ENCODE data around the gene PM20D2. TPM values are rescaled to one million over a fixed set of nuclear protein-coding genes. Genes with fewer than 3 reads are reported as not detected.

The PM20D2 gene
- total and polyA plus RNA-seq, 2 of the 13 experiments (the other 11 are each of a cell fraction or from before 2014, with no cell fraction given): 13.3 to 26.3 TPM

DNA sequence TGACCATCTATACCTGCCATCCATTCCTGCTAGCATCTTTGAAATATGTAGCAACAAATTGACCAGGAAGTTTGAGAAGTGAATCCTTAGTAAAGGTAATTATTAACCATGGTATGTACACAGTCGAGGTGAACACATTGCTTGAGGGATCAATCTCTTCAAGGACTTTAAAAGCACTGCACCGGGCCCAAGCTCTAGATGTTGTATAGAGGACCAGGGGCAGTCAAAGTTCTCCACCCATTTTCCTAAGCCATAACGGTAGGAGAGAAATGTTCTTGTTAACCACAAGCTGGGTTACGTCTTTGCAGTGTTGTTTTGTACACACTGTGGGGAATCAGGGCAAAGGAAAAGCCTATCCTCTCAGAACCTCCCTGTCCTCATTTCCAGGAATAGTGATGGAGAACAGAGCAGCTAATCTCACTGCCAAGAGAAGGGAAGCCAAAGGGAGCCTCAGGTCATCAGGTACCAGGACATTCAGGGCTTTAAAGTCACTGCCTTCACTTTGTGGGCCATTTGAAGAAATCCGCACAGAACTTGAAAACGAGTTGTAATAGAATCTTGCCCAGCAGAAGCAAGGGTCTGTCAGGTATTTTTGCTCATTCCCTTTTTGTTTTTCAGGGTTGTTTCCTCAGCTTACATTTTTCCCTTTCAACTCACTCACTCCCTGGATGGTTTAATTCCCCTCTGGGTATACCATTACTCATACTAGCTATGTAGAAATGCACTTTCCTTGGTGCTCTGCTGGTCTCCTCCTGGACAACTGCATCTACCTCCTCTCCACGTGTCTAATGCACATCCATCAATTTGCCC is 5.3 kb upstream of the PM20D2 start (continued):
- TF ChIP-seq, protein P1, sequence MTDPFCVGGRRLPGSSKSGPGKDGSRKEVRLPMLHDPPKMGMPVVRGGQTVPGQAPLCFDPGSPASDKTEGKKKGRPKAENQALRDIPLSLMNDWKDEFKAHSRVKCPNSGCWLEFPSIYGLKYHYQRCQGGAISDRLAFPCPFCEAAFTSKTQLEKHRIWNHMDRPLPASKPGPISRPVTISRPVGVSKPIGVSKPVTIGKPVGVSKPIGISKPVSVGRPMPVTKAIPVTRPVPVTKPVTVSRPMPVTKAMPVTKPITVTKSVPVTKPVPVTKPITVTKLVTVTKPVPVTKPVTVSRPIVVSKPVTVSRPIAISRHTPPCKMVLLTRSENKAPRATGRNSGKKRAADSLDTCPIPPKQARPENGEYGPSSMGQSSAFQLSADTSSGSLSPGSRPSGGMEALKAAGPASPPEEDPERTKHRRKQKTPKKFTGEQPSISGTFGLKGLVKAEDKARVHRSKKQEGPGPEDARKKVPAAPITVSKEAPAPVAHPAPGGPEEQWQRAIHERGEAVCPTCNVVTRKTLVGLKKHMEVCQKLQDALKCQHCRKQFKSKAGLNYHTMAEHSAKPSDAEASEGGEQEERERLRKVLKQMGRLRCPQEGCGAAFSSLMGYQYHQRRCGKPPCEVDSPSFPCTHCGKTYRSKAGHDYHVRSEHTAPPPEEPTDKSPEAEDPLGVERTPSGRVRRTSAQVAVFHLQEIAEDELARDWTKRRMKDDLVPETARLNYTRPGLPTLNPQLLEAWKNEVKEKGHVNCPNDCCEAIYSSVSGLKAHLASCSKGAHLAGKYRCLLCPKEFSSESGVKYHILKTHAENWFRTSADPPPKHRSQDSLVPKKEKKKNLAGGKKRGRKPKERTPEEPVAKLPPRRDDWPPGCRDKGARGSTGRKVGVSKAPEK (CRISPR knock-in tag; IDR thresholded peaks at IDR 0.05; ENCODE audit: borderline replicate concordance): 0 out of 2 replicates have a peak, but pooled peaks have one; percentile 68
- TF ChIP-seq ZEB1 (IDR thresholded peaks at IDR 0.05; ENCODE audit: insufficient replicate concordance, low read depth): peak; percentile 84
- TF ChIP-seq, protein P2, sequence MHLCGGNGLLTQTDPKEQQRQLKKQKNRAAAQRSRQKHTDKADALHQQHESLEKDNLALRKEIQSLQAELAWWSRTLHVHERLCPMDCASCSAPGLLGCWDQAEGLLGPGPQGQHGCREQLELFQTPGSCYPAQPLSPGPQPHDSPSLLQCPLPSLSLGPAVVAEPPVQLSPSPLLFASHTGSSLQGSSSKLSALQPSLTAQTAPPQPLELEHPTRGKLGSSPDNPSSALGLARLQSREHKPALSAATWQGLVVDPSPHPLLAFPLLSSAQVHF (CRISPR knock-in tag; IDR thresholded peaks at IDR 0.05): no peak
- TF ChIP-seq ZKSCAN5 (CRISPR knock-in tag; IDR thresholded peaks at IDR 0.05): no peak
- TF ChIP-seq, protein P3, sequence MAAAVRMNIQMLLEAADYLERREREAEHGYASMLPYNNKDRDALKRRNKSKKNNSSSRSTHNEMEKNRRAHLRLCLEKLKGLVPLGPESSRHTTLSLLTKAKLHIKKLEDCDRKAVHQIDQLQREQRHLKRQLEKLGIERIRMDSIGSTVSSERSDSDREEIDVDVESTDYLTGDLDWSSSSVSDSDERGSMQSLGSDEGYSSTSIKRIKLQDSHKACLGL (CRISPR knock-in tag; IDR thresholded peaks at IDR 0.05): no peak
- TF ChIP-seq ZNF747 (CRISPR knock-in tag; IDR thresholded peaks at IDR 0.05; ENCODE audit: borderline replicate concordance): no peak
- peak; percentile 40; the same call in 1 of the 2 replicates for TF ChIP-seq POGZ (CRISPR knock-in tag; IDR thresholded peaks at IDR 0.05)
- TF ChIP-seq ZNF121 (CRISPR knock-in tag; IDR thresholded peaks at IDR 0.05): peak; percentile 87
- no peak for TF ChIP-seq ZNF839 (CRISPR knock-in tag; IDR thresholded peaks at IDR 0.05; ENCODE audit: borderline replicate concordance)
- no peak for TF ChIP-seq ZNF510 (CRISPR knock-in tag; IDR thresholded peaks at IDR 0.05; ENCODE audit: low read depth)
- no peak for TF ChIP-seq RFXANK (CRISPR knock-in tag; IDR thresholded peaks at IDR 0.05)
- no peak for TF ChIP-seq SP140L (CRISPR knock-in tag; IDR thresholded peaks at IDR 0.05; ENCODE audit: borderline replicate concordance)
- TF ChIP-seq, protein P4, sequence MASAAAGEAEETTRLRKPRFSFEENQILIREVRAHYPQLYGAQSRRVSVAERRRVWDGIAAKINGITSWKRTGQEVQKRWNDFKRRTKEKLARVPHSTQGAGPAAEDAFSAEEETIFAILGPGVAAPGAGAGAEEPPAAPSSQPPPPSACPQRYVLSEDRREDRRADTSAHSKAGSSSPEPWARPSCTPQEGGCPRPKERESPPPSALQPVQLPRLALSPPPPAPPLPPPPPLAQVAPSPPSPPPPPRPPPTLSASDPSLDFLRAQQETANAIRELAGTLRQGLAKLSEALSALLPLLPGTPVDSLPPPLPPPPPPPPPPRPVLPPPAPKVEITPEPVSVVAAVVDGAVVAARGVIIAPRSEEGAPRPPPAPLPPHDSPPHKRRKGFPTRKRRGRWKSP (CRISPR knock-in tag; IDR thresholded peaks at IDR 0.05): peak; percentile 51; the same call in 1 of the 2 replicates
- TF ChIP-seq ZNF598 (CRISPR knock-in tag; IDR thresholded peaks at IDR 0.05; ENCODE audit: borderline replicate concordance): no peak
- TF ChIP-seq NFE2L1 (CRISPR knock-in tag; IDR thresholded peaks at IDR 0.05; ENCODE audit: borderline replicate concordance): no peak

All from HepG2 (cell line).